ENCODE data around the gene PRKCA. TPM values are rescaled to one million over a fixed set of nuclear protein-coding genes. Genes with fewer than 3 reads are reported as not detected.
A peak's percentile ranks its signal among the peaks of the same experiment; 100 is the strongest.
"Not testable (repeated sequence)": the region's sequence is repeated elsewhere in the genome, so short reads cannot be mapped to it uniquely, and the experiment has no call there.

PRKCA gene
- total RNA-seq, 1 donor from 2014 or later, result 168 TPM

- ATAC-seq (peak; percentile 58), DNase-seq (ENCODE audit: low spot score) (no peak)
- intact Hi-C loops (cut with DNase I), result no loop called here
Observed at GRCh38 chr17:66466840-66467367, 164.5 kb downstream of the PRKCA start.

DNA sequence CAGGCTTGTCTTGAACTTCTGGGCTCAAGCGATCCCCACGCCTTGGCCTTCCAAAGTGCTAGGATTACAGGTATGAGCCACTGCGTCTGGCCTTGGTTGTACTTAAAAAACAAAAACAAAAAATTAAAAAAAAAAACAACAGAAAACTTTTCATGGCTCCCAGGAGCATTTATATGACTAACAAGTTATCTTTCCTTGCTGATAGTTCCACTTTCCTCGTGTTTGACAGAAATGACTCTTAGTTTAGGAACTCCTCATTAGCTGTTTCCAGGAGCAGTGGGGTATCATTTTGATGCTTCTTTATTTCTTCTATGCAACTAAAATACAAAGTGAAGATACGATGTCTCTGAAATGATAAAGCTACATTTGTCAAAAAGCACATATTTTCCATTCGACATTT, 165.4 kb downstream of the PRKCA start:
- intact Hi-C loops (cut with DNase I), result no loop called here
- DNase-seq (ENCODE audit: low spot score) (no peak), ATAC-seq (no peak)

DNA sequence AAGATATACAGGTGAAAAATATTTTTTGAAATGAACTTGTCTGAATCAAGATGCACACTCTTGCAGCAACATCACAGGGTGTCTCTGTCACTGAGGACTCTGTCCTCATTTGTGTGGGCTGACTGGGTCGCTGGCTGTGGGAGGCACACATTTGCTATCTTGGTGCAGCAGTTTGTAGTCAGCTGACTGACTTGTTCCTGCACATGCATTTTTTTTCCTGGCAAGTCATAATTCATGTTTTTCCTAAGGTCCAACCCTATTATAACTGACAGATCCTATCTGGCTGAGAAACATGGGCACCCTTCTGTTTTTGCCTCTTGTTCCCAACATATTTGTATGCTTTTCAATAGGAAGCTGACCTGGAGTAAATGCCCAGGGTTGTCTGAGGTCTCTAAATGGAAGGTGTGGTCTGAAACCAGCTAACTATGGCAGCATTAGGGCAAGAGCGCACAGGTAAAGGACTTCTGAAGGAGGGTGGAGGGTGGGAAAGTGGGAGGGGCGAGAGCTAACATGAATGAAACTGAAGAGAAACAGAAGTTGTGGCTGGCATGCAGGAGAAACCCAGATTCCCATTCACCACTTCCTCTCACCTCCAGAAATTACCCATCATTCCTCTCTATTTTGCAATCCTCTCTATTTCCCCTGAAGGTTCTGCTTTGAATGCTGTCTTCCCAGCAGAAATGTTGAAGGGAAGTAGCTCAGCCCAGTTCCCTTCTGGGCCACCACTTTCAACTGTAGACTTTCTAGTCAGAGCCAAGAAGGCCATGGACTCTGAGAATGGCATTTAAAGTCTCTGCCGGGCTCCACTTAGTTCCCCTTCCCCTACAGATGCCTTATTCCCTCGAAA, 166.1 kb downstream of the PRKCA start:
- DNase-seq (ENCODE audit: low spot score) (no peak), ATAC-seq (peak; percentile 73)
- intact Hi-C loops (cut with DNase I), result no loop called here

- intact Hi-C loops (cut with DNase I), result no loop called here
- ATAC-seq, result no peak
- DNase-seq (ENCODE audit: low spot score), result no peak
Observed at GRCh38 chr17:66469088-66469442, 166.7 kb downstream of the PRKCA start.

- no peak for ATAC-seq
- intact Hi-C loops (cut with DNase I), result no loop called here
Observed at GRCh38 chr17:66469461-66469860, 167.0 kb downstream of the PRKCA start.

DNA sequence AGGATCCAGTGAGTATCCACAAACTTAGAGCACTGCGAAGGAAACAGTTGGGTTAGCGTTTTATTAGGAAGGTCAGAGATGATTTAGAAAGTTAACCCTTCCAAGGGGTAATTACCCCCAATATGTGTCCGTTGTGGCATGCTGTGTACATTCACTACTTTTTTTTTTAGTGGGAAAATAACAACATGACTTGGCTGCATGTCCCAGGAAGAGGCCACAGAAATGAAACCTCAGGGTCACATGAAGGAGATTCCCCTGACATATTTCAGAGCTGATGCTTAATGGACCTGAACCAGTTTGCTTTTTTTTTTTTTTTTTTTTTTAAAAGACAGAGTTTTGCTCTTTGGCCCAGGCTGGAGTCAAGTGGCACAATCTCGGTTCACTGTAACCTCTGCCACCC, 167.5 kb downstream of the PRKCA start:
- ATAC-seq, result no peak
- DNase-seq (ENCODE audit: low spot score), result no peak
- intact Hi-C loops (cut with DNase I), result no loop called here

More at GRCh38 chr17:66469461-66469860, 167.0 kb downstream of the PRKCA start:
- DNase-seq (ENCODE audit: low spot score), result no peak

DNA sequence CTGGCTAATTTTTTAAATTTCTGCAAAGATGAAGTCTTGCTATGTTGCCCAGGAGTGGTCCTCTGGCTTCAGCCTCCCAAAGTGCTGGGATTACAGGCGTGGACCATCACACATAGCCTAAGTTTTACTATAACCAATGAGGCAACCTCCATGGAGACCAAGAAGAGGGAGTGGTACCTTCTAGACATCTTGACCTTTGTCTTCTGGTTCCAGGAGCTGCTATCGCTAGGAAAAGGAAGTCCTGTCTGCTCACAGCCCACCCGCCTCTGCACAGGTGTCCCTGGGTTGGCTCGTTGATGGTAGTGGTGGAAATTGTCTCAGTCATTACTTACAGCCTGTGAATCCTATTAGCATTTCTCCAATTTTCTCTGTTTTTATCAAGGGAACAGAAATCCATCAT, 169.7 kb downstream of the PRKCA start:
- DNase-seq (ENCODE audit: low spot score) (no peak), ATAC-seq (no peak)
- intact Hi-C loops (cut with DNase I), result no loop called here

GRCh38 chr17:66474258-66474657, 171.8 kb downstream of the PRKCA start:
- DNase-seq (ENCODE audit: low spot score) (no peak), ATAC-seq (no peak)
- intact Hi-C loops (cut with DNase I), result no loop called here

DNA sequence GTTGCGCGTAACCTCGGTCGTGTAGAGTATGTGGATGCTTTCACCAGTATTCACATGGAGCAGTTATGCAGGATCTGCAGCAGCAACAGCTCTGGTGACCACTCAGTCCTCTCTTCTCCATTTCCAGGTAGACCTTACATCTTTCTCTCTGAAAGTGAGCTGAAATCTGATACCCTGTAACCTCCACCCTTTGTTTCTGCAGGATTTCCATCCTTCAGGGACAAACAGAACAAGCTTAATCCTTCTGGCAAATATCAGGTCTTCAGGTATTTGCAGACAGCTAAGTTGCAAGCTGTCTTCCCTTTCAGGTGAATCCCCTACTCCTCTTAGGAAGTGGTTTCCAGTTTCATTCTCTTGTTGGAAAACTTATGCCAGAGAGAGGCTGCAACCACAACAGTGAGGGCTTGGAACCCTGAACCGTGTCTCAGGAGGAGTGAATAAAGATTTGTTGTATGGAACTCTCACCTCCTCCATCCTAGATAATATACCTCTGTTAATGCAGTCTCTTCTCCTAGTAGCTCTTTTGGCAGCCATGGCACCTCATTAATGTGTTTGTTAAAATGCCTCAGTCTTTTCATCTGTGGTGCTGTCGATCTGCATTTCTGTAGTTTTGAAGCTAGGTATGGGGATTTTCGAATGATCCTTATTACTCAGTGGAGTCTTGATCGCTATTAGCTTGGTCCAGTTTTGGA, 172.5 kb downstream of the PRKCA start:
- DNase-seq (ENCODE audit: low spot score) (no peak), ATAC-seq (no peak)
- intact Hi-C loops (cut with DNase I), result no loop called here

GRCh38 chr17:66476014-66476413, 173.6 kb downstream of the PRKCA start:
- ATAC-seq (no peak), DNase-seq (ENCODE audit: low spot score) (no peak)
- intact Hi-C loops (cut with DNase I), result no loop called here

GRCh38 chr17:66477615-66478283, 175.3 kb downstream of the PRKCA start:
- ATAC-seq (no peak), DNase-seq (ENCODE audit: low spot score) (no peak)
- intact Hi-C loops (cut with DNase I), result no loop called here

- DNase-seq (ENCODE audit: low spot score); ATAC-seq; intact Hi-C loops (cut with DNase I): not testable (repeated sequence)
Observed at GRCh38 chr17:66479230-66479889, 176.9 kb downstream of the PRKCA start.

DNA sequence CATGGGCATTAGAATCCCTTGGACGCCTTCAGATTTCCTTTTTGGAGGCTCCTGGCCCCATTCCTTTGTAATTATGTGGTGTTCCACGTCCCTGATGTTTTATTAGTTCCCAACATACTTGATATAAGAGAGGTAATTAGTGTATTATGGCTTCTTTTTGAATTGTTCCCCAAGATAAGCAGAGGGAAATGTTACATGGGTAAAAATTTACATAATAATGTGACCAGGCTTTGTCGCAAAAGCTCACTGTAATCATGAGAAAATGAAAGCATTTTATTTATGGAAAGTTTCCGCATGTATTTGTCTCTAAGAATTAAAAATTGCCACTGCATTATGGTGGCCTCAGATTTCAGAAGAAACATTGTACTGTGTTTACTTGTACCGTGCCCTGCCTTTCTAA, 177.8 kb downstream of the PRKCA start:
- ATAC-seq (no peak), DNase-seq (ENCODE audit: low spot score) (no peak)
- intact Hi-C loops (cut with DNase I), result no loop called here

GRCh38 chr17:66480802-66481201, 178.4 kb downstream of the PRKCA start:
- intact Hi-C loops (cut with DNase I), result no loop called here
- no peak for DNase-seq (ENCODE audit: low spot score)
- no peak for ATAC-seq

DNA sequence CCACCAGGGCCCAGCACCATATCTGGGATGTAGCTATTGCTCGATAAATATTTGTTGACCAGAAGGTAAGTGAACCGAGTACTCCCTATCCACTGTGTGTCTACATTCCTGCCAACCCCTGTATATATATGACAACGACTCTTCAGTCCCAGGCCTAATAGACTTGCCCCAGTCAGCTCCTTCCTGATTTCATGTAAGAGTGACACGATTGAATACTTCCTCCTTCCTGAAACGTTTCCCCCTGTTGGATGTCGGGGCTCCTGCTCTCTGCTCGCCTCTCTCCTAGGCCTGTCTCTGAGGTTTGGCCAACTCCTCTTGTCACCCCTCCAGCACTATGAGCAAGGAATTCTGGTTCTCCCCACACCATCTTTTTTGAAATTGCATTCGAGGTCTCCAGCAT, 178.9 kb downstream of the PRKCA start:
- intact Hi-C loops (cut with DNase I), result no loop called here
- no peak for DNase-seq (ENCODE audit: low spot score)
- ATAC-seq, result peak; percentile 36

GRCh38 chr17:66483906-66484305, 181.5 kb downstream of the PRKCA start:
- DNase-seq (ENCODE audit: low spot score) (no peak), ATAC-seq (no peak)
- intact Hi-C loops (cut with DNase I), result no loop called here

DNA sequence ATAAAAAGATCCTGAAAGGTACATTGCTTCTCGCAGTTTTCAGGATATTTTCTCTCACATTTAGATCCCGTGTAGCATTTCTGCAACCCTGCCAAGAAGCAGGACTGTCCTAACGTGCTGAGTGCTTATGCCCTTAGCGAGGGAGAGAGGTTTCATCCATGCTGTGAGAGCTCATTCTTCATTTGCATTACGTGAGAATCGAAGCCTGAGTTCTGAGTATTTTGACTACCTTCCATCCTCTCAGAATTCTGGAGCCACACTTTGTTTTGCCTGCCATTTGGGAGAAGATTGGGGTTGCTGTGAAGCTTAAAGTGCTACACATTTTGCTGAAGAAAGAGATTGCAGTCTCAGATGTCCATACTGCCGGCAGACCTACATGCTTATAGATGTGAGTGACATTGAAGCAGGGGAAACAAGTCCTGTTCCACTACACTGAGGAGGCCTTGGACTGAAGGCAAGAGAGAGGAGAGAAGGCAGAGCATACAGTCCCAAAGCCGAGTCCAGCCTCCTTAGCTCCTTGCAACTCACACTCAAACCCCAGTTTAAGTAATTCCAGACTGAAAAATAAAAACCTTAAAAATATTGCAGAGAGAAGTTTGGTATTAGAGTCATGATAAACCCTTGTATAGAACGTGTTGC, 183.0 kb downstream of the PRKCA start:
- ATAC-seq (no peak), DNase-seq (ENCODE audit: low spot score) (no peak)
- intact Hi-C loops (cut with DNase I), result no loop called here

DNA sequence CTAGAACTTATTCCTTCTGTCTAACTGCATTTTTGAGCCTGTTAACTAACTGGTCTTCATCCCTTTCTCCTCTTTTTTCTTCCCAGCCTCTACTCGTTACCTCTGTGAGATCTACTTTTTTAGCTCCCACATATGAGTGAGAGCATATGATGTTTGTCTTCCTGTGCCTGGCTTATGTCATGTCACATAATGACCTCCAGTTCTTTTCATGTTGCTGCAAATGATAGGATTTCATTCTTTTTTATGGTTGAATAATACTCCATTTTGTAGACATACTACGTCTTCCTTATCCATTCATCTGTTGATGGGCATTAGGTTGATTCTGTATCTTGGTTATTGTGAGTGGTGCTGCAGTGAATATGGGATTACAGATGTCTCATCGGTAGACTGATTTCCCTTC, 184.7 kb downstream of the PRKCA start:
- intact Hi-C loops (cut with DNase I), result no loop called here
- no peak for DNase-seq (ENCODE audit: low spot score)
- ATAC-seq, result no peak

DNA sequence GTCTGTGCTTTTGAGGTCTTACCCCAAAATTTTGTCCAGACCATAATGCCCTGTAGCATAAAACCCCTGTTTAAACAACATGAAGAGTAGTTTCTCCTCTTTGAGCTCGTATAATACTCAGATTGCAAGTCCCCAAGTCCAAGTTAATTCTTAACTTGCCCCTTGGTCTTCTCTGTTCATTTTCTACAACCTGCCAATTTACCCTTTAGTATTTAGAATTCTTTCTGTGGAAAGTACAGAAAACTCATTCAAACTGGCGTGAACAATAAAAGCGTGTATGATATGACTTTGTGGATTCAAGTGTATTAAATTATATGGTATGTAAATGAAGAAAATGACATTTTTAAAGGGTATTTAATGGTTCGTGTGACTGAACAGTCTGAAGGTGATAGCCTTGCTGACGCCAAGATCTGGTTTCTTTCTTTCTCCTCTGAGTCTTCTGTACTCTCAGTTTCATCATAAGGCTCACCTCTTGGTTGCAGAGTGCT, 185.6 kb downstream of the PRKCA start:
- DNase-seq (ENCODE audit: low spot score), result no peak
- intact Hi-C loops (cut with DNase I), result no loop called here

More for the DNA sequence above, 185.6 kb downstream of the PRKCA start:
- no peak for ATAC-seq
